Caki2 (cell line): ENCODE results near the gene FAM13C. TPM values are rescaled to one million over a fixed set of nuclear protein-coding genes. Genes with fewer than 3 reads are reported as not detected.

Experiments
- DNase-seq: peaks from one replicate; pipeline ENCODE4 v3.0.0-alpha.2; 2015; ENCODE audit warnings: low read depth
- in situ Hi-C: cut with HindIII; loops from 2 replicates; pipeline ENCODE4 v1.10.0; 2016; ENCODE audit warnings: low sequenced_read_pairs, low pct_unique_long_range_greater_than_20kb, mixed read lengths
- total RNA-seq: library from RNA; depleted of rRNA; stranded (reverse); fragments of >200 nt; shearing (Covaris generic); gene quantifications from 2 replicates; pipeline ENCODE4 v1.2.3, GENCODE V29; 2014; ENCODE audit warnings: low replicate concordance; rRNA removed

The FAM13C gene
- total RNA-seq, 1 experiment from 2014 or later: not detected

GRCh38 chr10:59222788-59223187, 139.6 kb downstream of the FAM13C start:
- DNase-seq: no peak

DNA sequence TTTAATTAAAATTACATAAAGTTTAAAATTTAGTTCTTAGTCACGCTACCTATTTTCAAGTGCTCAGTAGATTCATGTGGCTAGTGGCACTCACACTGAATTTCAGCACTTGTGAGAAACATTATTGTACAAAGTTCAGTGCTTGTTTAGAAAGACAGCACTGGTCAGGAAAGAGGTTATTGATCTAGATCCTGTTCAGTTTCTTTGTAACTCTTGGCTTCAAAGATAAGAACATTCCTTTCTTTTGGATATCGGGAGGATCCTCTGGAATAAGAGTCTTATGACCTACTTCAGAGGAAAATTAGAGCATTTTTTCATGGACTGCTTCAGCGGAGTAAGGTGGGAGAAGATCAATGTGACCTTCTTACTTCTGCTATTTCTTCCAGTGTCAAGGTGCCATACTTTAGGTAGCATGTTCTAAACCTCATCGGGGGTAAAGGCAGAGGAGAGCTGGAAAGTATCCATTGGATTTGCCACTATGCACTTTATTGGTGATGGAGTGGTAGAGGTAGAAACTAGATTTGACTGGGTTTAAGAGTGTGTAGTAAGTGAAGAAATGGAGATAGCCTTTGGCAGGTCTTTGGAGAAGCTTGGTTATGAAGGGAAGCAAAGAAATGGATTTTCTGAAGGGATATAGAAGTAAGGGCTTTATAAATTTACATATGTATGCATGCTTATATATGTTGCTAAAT, 146.0 kb downstream of the FAM13C start:
- no peak for DNase-seq
- in situ Hi-C loops: no loop called here

More at GRCh38 chr10:59222788-59223187, 139.6 kb downstream of the FAM13C start:
- in situ Hi-C loops: no loop called here

DNA sequence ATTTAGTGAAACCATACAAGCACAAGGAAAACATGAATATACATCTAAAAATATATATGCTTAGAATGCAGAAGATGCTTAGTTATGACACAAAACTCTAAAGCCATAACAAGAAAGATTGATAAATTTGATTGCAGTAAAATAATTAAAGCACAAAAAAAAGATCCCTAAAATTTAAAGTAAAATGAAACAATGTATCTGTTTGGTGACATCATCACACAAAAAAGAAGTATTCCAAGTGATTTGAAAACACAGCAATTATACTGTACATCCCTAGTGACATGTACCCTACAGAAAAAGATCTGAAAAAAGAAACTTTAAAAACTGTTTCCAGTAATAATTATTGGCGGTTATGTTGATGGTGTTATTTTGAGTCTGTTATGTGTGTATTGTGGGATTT, 148.2 kb downstream of the FAM13C start:
- in situ Hi-C loops: no loop called here
- DNase-seq: no peak

- in situ Hi-C loops: no loop called here
- no peak for DNase-seq
Measured at GRCh38 chr10:59212301-59212798, 150.0 kb downstream of the FAM13C start.

DNA sequence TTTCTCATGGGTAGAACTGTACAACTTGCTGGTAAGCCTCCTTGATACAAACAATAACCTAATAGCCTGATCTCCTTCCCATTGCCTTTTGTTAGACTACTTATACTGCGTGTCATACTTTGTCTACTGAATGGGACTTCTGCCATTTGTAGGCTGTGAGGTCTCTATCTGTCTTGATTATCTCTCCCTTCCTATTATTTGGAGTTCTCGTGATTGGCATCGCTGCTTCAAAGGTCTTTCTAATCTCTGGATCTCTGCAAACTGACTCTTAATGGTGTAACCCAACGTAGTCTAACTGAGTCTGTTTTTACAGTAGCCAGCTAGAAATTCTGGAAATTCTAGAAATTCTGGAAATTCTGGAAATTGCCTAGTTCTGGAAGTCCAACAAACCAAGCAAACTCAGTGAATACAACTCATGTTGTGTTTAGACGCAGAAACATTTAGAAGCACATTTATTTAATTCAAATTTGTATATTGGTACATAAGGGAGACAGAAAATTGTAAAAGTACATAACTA, 156.1 kb downstream of the FAM13C start:
- no peak for DNase-seq
- in situ Hi-C loops: no loop called here

Other genes starting within 250 kb of the FAM13C start
- 2.2 TPM in 1 of 2 replicates, not detected in the other for gene PHYHIPL, start 185.9 kb downstream of the FAM13C start, total RNA-seq